ENCODE measurements around the gene EPHA4.

DNA sequence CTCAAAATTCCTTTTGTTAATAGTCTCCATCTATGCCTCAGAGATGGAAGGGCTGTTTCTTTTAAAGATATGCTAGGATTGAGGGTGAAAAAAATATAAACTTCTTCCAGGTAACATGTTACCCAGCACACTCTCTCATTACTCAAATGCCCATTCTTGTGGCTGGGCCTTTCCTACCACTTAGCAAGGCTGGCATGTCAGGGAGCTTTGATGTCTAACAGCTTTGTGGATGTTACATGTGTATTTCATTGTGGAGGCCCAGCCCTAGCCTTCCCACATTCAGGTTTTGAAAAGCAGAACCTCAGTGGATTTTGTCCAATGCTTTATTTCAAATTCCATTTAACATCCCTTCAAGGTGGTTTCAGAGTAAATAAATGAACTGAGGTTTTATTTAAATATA lies 191.4 kb downstream of the EPHA4 start:
- TF ChIP-seq, protein P1, sequence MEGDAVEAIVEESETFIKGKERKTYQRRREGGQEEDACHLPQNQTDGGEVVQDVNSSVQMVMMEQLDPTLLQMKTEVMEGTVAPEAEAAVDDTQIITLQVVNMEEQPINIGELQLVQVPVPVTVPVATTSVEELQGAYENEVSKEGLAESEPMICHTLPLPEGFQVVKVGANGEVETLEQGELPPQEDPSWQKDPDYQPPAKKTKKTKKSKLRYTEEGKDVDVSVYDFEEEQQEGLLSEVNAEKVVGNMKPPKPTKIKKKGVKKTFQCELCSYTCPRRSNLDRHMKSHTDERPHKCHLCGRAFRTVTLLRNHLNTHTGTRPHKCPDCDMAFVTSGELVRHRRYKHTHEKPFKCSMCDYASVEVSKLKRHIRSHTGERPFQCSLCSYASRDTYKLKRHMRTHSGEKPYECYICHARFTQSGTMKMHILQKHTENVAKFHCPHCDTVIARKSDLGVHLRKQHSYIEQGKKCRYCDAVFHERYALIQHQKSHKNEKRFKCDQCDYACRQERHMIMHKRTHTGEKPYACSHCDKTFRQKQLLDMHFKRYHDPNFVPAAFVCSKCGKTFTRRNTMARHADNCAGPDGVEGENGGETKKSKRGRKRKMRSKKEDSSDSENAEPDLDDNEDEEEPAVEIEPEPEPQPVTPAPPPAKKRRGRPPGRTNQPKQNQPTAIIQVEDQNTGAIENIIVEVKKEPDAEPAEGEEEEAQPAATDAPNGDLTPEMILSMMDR (conservative IDR thresholded peaks at IDR 0.05; ENCODE audit: low read depth, low read length): no peak
- TF ChIP-seq EZH2phosphoT487 (IDR thresholded peaks at IDR 0.05; ENCODE audit: borderline replicate concordance, low read length): no peak
